IPS-18a (cell line): ENCODE results near the gene MAPK12.

Experiments used
- H3K27ac ChIP-seq: one replicate; pipeline ENCODE4 v1.5.1; 2013; ENCODE audit warnings: low read length
- H3K27me3 ChIP-seq: one replicate; pipeline ENCODE4 v1.6.1; 2013; ENCODE audit warnings: mild to moderate bottlenecking, low read length; ENCODE audit not compliant: control insufficient read depth, insufficient read depth
- H3K36me3 ChIP-seq: one replicate; pipeline ENCODE4 v1.6.1; 2013; ENCODE audit warnings: low read depth, low read length; ENCODE audit not compliant: control insufficient read depth
- H3K4me1 ChIP-seq: one replicate; pipeline ENCODE4 v1.6.1; 2013; ENCODE audit warnings: low read depth, low read length; ENCODE audit not compliant: control insufficient read depth
- H3K4me3 ChIP-seq: one replicate; pipeline ENCODE4 v1.5.1; 2013; ENCODE audit warnings: low read length
- H3K9ac ChIP-seq: one replicate; pipeline ENCODE4 v1.6.1; 2013; ENCODE audit warnings: mild to moderate bottlenecking, low read length, moderate library complexity
- H3K9me3 ChIP-seq: one replicate; pipeline ENCODE4 v1.6.1; 2013; ENCODE audit warnings: low read depth, low read length; ENCODE audit not compliant: control insufficient read depth

MAPK12 gene

DNA sequence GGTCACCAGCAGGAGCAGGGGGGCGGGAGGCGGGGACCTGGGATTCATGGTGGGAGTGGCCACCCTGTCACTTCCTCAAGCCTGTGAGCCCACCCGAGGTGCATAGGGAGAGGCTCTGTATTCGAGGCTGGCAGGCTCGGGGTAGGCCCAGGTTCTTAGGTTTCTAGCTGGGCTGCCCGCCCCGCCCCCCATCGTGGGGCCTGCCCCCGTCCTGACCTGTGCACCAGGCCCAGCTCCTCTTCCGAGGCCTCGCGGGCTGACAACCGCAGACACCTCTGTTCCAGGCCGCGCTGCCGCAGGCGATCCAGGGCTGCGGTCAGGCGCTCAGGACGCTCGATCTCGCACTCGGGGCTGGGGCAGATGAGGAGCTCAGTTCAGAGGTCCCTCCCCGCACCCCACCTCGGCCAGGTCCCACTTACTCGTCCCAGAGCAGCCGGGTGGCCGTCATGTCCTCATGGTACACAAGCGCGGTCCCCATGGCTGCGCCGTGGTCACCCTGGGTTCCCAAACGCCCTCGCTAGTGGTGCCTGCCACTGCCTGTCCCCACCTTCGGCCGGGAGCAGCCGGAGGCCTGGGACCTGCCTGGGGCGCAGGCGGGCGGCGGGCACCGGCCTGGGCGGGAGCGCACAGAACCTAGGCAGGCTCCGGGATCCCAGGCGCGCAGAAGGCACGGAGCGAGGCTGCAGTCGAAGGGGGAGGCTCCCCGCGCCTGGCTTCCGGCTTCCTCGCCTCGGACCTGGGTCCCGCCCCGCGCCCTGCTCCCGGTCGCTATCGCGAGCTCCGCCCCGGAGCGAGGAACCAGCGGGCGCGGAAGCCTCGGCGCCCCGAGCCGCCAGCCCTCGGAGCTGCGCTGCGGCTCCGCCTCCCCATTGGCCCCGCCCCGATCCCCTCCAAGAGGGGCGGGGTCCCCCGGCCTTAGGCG lies 10.7 kb downstream of the MAPK12 start, which contains the start of gene HDAC10:
Gene HDAC10 (minus strand): TSS at position 711 of the 922 bp plus-strand sequence. CDS start 233 bp downstream, at position 478.
- peak within 1 kb of the TSS; percentile 82 for H3K4me3 ChIP-seq
- no peaks in the 10 kb centered on the region for H3K27me3 ChIP-seq
- H3K9ac ChIP-seq = peak within 1 kb of the TSS; percentile 59
- H3K27ac ChIP-seq = no peak within 1 kb of the TSS
- H3K4me1 ChIP-seq = peaks cover 4% of the 10 kb centered on the region
- H3K36me3 ChIP-seq = peaks cover 5% of the 10 kb centered on the region
- no peaks in the 10 kb centered on the region for H3K9me3 ChIP-seq

- peaks cover 4% of the 10 kb centered on the region for H3K4me1 ChIP-seq
- no peaks in the 10 kb centered on the region for H3K9me3 ChIP-seq
- H3K27ac ChIP-seq = no peak overlapping the region
Observed at GRCh38 chr22:50250249-50250554, 11.3 kb downstream of the MAPK12 start.

GRCh38 chr22:50249341-50250248 lies 11.9 kb downstream of the MAPK12 start:
- Histone ChIP-seq H3K9me3 (no peaks in the 10 kb centered on the region), H3K27me3 (no peaks in the 10 kb centered on the region), H3K4me3 (no peak overlapping the region), H3K4me1 (peaks cover 4% of the 10 kb centered on the region), H3K9ac (no peak overlapping the region), H3K36me3 (peaks cover 5% of the 10 kb centered on the region), H3K27ac (no peak overlapping the region)

More at GRCh38 chr22:50250249-50250554, 11.3 kb downstream of the MAPK12 start:
- Histone ChIP-seq H3K4me3 (peak overlapping the region; percentile 82), H3K36me3 (peaks cover 5% of the 10 kb centered on the region), H3K27me3 (no peaks in the 10 kb centered on the region), H3K9ac (no peak overlapping the region)

GRCh38 chr22:50248196-50249081 lies 13.0 kb downstream of the MAPK12 start:
- Histone ChIP-seq H3K27ac (peak overlapping the region; percentile 51), H3K9me3 (no peaks in the 10 kb centered on the region), H3K4me1 (peaks cover 6% of the 10 kb centered on the region), H3K9ac (no peak overlapping the region), H3K4me3 (no peak overlapping the region), H3K27me3 (no peaks in the 10 kb centered on the region), H3K36me3 (peaks cover 5% of the 10 kb centered on the region)

- H3K9me3 ChIP-seq = no peaks in the 10 kb centered on the region
- no peaks in the 10 kb centered on the region for H3K27me3 ChIP-seq
- no peak overlapping the region for H3K4me3 ChIP-seq
- peaks cover 6% of the 10 kb centered on the region for H3K4me1 ChIP-seq
- peaks cover 5% of the 10 kb centered on the region for H3K36me3 ChIP-seq
- H3K27ac ChIP-seq = peak overlapping the region; percentile 51
- no peak overlapping the region for H3K9ac ChIP-seq
Observed at GRCh38 chr22:50247748-50248147, 13.7 kb downstream of the MAPK12 start.

GRCh38 chr22:50246242-50247175 lies 15.0 kb downstream of the MAPK12 start:
- no peaks in the 10 kb centered on the region for H3K27me3 ChIP-seq
- H3K4me3 ChIP-seq = no peak overlapping the region
- H3K36me3 ChIP-seq = peaks cover 5% of the 10 kb centered on the region
- H3K4me1 ChIP-seq = peaks cover 6% of the 10 kb centered on the region
- H3K9me3 ChIP-seq = no peaks in the 10 kb centered on the region
- H3K27ac ChIP-seq = no peak overlapping the region
- no peak overlapping the region for H3K9ac ChIP-seq

DNA sequence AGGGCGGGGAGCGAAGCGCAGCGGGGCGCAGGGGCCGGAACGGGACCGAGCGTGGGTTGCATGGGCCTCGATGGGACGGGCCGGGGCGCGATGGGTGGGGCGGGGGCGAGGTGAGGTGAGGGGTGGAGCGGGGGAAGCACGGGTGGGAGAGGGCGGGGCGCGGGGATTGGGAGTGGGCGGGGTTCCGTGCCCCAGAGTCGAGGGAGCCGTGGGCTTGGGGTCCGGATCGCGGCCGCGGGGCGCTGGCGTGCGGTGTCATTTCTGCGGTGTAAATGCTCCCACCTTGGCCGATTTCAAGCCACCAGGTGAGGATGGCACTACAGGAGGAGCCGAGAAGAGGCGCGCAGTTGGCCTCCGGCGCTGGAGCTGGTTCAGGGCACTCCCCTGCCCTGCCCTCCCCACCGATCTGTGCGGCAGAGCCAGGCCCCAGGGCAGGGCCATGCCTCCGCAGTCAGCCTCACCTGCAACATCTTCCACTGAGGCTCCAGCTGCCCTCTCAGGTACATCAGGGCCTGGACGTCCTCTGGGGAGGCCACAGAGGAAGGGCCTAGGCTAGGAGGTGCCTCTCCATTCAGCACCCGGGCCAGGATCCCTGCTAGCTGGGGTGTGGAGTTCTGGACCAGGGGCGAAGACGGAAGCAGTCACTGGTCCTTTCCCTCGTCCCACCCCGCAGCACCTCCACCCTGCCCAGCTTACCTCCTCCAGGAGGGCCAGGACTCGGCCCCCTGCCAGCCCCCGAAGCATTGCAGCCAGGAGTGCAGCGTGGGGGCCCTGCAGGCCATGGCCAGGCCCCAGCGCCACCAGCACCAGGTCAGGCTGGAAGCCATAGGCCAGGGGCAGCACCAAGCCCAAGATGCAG lies 16.0 kb downstream of the MAPK12 start:
- peak overlapping the region; percentile 2 for H3K9ac ChIP-seq
- H3K9me3 ChIP-seq = no peaks in the 10 kb centered on the region
- peaks cover 5% of the 10 kb centered on the region for H3K36me3 ChIP-seq
- no peak overlapping the region for H3K27ac ChIP-seq
- H3K27me3 ChIP-seq = no peaks in the 10 kb centered on the region
- H3K4me1 ChIP-seq = peaks cover 6% of the 10 kb centered on the region
- H3K4me3 ChIP-seq = peak overlapping the region; percentile 97

DNA sequence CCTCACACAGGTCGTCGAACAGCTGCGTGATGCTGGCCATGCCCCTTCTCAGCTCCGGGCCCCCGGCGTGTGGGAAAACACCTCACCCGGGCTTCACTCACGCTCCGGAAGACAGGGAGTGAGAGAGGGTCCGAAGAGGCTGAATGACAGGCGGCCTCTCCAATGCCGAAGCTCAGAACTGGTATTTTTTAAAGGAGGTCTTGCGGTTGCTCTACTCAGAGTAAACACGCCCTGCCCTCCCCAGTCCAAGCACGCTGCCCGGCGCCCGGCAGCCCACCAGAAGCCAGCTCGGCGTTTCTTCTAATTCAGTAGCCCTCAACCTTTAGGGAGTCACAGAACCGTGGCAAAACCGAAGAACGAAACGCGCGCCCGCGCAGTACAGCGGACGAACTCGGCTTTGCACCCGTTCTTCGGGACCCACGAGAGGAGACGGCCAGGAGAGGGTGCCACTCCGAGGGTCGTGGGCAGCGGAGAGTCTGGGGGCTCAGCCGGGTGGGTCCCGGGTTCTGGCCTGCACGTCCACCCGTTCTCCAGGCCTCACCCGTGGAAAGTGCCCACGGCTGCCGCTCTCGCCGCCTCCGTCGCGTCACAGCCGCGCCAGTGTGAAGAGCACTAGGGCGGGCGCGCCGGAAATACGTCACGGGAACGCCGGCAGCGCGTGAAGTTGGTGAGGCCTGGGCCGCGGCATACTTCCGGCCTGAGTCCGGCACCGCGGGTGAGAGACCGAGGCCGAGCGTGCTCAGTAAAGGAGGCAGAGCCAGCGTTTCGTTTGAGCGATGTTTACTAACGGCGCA lies 16.9 kb downstream of the MAPK12 start, which contains the start of gene TUBGCP6:
Gene TUBGCP6 (minus strand): TSS at position 604 of the 794 bp plus-strand sequence. CDS start 564 bp downstream, at position 40.
- H3K27me3 ChIP-seq = no peaks in the 10 kb centered on the region
- peaks cover 6% of the 10 kb centered on the region for H3K4me1 ChIP-seq
- peak within 1 kb of the TSS; percentile 85 for H3K9ac ChIP-seq
- peaks cover 5% of the 10 kb centered on the region for H3K36me3 ChIP-seq
- H3K27ac ChIP-seq = no peak within 1 kb of the TSS
- peak within 1 kb of the TSS; percentile 97 for H3K4me3 ChIP-seq
- no peaks in the 10 kb centered on the region for H3K9me3 ChIP-seq
